ENCODE data around the gene GFM1. TPM values are rescaled to one million over a fixed set of nuclear protein-coding genes. Genes with fewer than 3 reads are reported as not detected.

The GFM1 gene
- total and polyA plus RNA-seq, 2 of the 13 experiments (the other 11 are each of a cell fraction or from before 2014, with no cell fraction given): 10.5 to 59.0 TPM

- TF ChIP-seq HMGXB4 (CRISPR knock-in tag; IDR thresholded peaks at IDR 0.05; ENCODE audit: borderline replicate concordance in 1 of 2, low read depth in 1 of 2) (peak; percentile 89 to 91), ZNF362 (CRISPR knock-in tag; IDR thresholded peaks at IDR 0.05; ENCODE audit: borderline replicate concordance) (peak; percentile 56; the same call in 1 of the 2 replicates), SRSF1 (optimal IDR thresholded peaks at IDR 0.05; ENCODE audit: low read depth, low read length) (no peak), ZNF160 (CRISPR knock-in tag; IDR thresholded peaks at IDR 0.05) (0 out of 2 replicates have a peak, but pooled peaks have one; percentile 42), SAP130 (CRISPR knock-in tag; IDR thresholded peaks at IDR 0.05; ENCODE audit: low read depth) (peak; percentile 99), MNT (IDR thresholded peaks at IDR 0.05) (peak; percentile 57; the same call in 1 of the 2 replicates), ZNF766 (CRISPR knock-in tag; IDR thresholded peaks at IDR 0.05; ENCODE audit: borderline replicate concordance) (no peak), CENPBD1 (CRISPR knock-in tag; IDR thresholded peaks at IDR 0.05; ENCODE audit: borderline replicate concordance, low read depth) (no peak), BHLHE40 (IDR thresholded peaks at IDR 0.05; ENCODE audit: low read length) (peak; percentile 88), GRHL1 (CRISPR knock-in tag; conservative IDR thresholded peaks at IDR 0.05) (no peak), MIXL1 (CRISPR knock-in tag; IDR thresholded peaks at IDR 0.05) (peak; percentile 81; the same call in 1 of the 2 replicates), ZNF326 (CRISPR knock-in tag; IDR thresholded peaks at IDR 0.05; ENCODE audit: borderline replicate concordance) (no peak), ZNF652 (CRISPR knock-in tag; IDR thresholded peaks at IDR 0.05; ENCODE audit: borderline replicate concordance, low read depth) (no peak), SKI (IDR thresholded peaks at IDR 0.05; ENCODE audit: partially characterized antibody) (peak; percentile 52), GLMP (CRISPR knock-in tag; IDR thresholded peaks at IDR 0.05; ENCODE audit: borderline replicate concordance) (no peak), USF2 (IDR thresholded peaks at IDR 0.05; ENCODE audit: low read depth, low read length) (no peak), USF2 (CRISPR knock-in tag; IDR thresholded peaks at IDR 0.05; ENCODE audit: borderline replicate concordance) (no peak), NR2C2 (CRISPR knock-in tag; IDR thresholded peaks at IDR 0.05; ENCODE audit: borderline replicate concordance) (peak; percentile 100)
These were observed at the start of gene GFM1 (continued) for GRCh38 chr3:158644345-158644908.
